ENCODE data around the gene CDH4.

The CDH4 gene

GRCh38 chr20:61614706-61615100 is 362.6 kb downstream of the CDH4 start:
- DNase-seq: no peak

DNA sequence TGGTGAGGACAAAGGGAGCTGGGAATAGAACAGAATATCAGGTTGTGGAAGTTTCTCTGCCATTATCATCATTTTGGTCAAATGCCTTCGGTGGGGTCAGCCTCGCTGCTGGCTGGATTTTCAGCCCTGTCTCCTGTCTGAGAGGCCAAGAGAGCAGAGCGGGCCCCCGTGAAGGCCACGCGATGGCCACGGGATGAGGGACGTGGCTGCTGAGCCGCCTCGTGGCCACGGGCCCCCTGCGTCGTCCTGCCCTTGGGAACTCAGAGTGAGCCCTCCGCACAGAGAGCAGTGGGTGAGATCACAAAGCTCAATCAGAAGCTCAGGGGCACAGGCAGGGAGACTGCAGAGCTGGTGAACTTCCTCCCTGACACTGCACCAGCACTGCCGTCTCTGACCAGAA is 363.7 kb downstream of the CDH4 start:
- no peak for DNase-seq

- DNase-seq: no peak
These were observed 367.7 kb downstream of the CDH4 start for GRCh38 chr20:61619751-61620150.

GRCh38 chr20:61620174-61620573 is 368.1 kb downstream of the CDH4 start:
- no peak for DNase-seq

GRCh38 chr20:61621035-61621730 is 369.1 kb downstream of the CDH4 start:
- no peak for DNase-seq

- DNase-seq: no peak
These were observed 369.8 kb downstream of the CDH4 start for GRCh38 chr20:61621852-61622251.

DNA sequence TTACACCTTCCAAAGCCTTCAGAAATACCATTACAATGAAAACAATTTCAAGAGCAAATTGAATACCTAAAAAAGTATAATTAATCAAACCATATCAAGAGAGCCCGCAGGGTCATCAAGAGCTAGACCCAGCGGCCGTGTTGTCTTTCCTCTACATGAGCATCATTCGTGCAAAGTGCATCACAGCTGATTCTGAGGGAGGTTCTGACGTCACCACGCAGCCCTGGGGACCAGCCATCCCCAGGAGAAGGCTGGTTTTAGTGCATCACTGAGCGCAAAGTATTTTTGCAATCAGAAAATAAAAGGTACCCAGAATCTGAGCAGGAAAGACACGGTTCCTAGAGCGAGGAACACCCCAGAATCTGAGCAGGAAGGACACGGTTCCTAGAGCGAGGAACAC is 371.4 kb downstream of the CDH4 start:
- no peak for DNase-seq

GRCh38 chr20:61625246-61625645 is 373.2 kb downstream of the CDH4 start:
- DNase-seq: no peak

DNA sequence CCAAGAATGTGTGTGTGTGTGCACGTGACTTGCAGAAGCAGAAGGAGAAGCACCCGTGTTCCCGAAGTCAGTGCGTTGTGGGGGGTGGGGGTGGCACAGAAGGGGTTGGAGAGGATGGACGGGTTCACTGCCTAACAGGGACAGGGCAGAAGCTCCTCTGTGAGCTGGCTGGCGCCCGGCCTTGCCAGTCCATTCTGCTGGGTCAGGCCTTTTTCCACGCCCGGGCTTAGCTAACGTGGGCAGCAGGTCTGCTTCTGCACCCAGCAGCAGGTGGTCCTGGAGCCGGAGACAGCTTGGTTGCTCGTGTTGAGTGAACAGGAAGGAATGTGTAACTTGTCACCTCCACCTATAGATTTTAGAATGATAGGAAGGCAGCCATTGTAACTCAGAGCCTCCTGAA is 374.4 kb downstream of the CDH4 start:
- DNase-seq: no peak

DNA sequence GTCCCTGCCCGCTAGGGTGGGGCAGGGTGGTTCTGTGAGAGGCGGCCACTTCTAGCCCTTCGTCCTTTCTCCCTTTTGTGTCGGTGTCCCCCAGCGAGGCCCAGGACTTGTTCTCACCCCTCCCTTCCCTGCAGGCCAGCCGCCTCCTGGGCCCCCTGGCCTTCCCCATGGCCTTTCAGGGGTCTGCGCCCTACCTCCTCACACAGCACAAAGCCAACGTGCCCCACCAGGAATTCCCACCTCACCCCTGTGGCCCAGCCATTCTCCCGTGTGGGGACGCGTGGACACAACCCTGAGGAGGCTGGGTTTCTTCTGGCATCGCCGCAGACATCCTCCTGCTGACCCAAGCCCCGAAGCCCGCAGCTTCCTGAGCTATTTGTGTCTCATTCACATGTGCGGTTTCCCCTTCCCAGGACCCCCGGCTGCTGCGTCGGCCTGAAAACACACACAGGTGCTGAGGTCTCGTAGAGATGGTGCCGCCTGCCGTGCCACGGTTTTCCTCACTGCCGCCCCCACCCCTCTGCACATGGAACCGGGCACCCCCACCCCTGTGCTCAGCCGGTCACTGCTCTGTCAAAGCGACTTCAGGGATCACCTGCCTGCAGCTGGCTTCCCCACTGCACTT is 375.8 kb downstream of the CDH4 start:
- no peak for DNase-seq

- no peak for DNase-seq
These were observed 376.4 kb downstream of the CDH4 start for GRCh38 chr20:61628480-61628879.

DNA sequence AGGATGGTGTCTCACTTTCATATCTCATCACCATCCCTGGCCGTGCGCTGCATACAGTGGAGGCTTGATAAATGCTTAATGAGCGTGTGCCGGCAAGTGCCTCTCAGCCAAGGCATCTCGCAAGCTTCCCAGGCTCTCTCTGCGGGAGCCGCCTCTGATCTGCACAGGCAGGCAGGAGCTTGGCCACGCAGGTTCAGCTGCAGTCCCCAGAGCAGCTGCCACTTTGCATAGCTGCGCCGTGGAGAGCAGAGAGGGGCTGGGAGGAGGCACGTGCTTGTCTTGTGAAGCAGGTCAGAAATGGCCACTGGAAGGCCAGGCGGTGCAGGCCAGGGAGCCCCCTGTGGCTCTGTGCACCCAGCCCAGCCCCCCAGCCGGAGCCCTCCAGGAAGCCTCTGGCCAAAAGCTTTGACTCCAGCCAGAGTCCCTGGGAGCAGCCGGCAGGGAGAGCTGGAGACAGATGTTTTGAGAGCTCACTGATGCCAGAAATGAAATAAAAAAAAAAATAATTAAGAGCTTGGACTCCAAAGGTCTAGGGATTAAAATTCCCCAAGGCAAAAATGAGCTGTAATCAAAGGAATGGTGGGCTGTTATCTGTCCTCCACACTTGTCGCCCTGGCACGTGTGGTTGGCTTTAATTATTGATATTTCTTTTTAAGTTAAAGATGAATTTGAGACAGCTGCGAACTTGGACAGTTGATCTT is 377.0 kb downstream of the CDH4 start:
- no peak for DNase-seq

- DNase-seq: no peak
These were observed 377.7 kb downstream of the CDH4 start for GRCh38 chr20:61629602-61630390.

- no peak for DNase-seq
These were observed 378.3 kb downstream of the CDH4 start for GRCh38 chr20:61630391-61630650.

DNA sequence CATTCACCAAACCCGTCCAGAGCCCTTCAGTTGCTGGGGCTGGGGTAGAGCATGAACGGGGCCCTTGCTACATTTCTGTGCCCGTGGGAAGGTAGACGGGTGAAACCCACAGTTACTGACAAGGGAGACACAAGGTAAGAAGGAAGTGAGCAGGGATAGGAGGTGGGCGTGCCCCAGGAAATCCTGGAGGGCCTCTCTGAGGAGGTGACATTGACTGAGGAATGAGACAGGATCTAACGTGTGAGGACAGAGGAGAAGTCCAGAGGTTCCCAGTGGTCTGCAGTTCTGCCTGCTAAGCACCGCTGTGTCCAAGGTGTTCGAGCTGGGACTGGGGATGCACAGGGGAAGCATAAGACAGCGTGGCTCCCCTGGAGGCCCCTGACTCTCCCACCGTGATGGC is 378.8 kb downstream of the CDH4 start:
- DNase-seq: no peak

DNA sequence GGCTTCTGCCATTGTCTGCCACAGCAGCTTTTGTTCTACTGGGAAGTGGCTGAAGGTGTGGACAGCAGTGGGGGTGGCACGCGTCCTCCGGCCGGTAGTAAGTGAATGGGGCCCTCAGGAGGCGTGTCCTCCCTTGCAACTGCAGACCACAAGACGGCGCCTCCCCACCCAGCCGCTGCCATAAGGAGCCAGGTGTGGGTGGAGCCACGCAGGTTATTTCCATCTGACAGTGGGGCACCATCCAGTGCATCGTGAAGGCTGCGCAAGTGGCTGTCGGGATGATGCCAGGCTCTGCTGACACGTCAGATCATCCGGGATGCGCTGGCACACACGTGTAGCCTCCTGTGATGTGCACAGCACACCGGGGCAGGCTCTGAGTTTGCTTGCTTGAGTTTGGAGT is 379.7 kb downstream of the CDH4 start:
- no peak for DNase-seq

GRCh38 chr20:61633004-61633403 is 380.9 kb downstream of the CDH4 start:
- no peak for DNase-seq

DNA sequence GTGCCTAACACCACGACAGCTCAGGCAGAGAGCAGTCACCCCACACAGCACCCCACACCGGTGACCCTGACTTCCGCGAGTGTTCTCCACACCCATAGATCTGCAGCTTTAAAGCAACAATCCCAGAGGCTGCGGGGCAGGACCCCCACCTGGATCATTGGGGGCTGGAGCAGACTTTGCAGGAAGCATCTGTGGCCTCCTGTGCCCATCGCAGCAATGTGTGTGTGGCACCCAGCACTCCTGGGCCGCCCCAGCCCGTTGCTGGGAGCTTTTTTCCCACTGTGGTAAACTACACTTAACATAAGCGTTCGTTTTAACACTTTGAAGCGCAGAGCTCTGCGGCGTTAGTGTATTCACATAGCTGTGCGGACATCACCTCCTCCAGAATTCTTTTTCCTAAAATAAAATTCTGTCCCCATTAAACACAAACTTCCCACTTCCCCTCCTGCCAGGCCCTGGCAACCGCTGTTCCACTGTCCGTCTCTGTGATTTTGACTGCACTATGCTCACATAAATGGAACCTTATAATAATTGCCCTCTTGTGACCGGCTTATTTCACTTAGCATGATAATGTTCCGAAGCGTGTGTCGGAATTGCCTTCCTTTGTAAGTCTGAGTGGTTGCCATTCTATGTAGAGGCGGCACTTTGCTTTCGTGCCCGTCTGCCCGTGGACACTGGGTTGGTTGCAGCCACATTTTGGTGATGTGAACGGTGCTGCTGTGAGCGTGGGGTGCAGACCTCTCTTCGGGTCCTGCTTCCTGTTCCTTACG is 382.5 kb downstream of the CDH4 start:
- no peak for DNase-seq

DNA sequence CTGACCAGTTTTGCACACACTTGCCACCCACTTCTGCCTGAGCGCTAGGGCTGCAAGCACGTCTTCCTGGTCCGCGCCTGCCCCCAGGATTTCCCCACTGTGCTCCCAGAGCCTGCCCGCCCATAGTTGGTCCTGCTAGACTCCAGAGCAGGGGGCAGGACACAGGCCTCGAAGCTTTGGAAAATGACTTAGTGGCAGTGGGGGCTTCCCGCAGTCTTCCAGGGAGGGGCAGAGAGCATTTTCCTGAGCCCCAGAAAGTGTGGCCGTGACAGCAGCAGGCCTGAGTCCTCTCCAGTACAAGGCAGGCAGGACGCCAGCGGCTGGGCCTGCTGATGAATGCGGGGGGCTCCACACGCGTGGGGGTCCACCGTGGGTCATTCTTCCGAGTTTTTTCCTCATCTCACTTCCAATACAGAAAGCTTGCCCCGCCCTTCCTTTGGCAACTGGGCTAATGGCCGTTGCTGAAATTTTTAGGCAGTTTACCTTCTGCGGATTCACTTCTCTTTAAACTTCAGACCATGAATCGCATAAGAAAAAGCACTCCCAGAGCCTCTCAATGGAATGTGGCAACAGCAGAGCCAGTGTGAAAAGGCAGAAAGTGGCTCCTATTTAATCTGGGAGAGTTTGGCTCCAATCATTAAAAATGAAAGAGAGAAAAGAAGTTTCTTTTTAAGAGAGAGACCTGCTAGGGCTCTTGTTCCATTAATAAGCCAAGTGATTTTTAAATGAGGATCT is 383.8 kb downstream of the CDH4 start:
- no peak for DNase-seq

DNA sequence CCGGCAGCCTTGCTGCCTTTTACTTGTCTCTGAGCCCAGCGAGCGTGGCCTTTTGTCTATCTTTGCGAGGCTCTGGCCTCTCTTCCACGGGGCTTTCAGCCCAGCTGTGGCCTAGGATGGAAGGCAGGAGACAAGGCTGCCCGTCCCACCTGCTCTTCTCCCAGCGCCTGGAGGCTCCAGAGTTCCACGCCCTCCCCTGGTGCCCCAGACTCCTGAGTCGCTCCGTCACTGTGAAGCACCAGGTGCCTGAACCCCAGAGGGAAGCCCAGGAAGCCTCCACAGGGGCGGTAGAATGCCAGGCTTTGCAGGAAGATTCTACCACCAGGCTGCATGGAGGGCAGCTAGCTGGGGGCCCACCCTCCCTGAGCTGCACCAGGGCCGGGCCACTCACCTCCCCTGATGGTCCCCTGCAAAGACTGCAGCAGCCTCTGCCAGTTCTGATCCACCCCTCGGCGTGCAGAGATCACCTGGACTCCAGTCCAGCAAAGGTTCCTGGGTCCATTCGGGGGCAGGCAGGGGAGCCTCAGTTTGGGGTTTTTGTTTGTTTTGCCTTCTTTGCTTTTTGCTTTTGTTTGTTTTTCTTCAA is 384.6 kb downstream of the CDH4 start:
- no peak for DNase-seq

- no peak for DNase-seq
These were observed 386.9 kb downstream of the CDH4 start for GRCh38 chr20:61638802-61639585.

All from SHP77 (cell line).